ENCODE results near the gene CHMP3. TPM values are rescaled to one million over a fixed set of nuclear protein-coding genes. Genes with fewer than 3 reads are reported as not detected.

Gene CHMP3
- total and polyA plus RNA-seq, 12 donors, result 26.1 to 203 (median 96.3) TPM

- no peak for TF ChIP-seq POLR2A (IDR thresholded peaks at IDR 0.05)
- TF ChIP-seq CTCF (IDR thresholded peaks at IDR 0.05), result no peak
- Histone ChIP-seq H3K4me3 (no peak overlapping the region), H3K9me3 (replicated peaks in 1 of 3) (no peaks in the 10 kb centered on the region), H3K36me3 (replicated peaks in 1 of 2) (peaks cover 0 to 78% of the 10 kb centered on the region in 2 donors), H3K4me1 (replicated peaks in 1 of 2) (peaks cover 7 to 10% of the 10 kb centered on the region in 2 donors), H3K27me3 (no peaks in the 10 kb centered on the region), H3K27ac (no peak overlapping the region)
- intact Hi-C loops (cut with DNase I), result no loop called here
- no peak for DNase-seq
- 86 to 96% (median 96%) methylated on average over 5 of the region's 5 CpGs for WGBS, 4 donors
Measured at GRCh38 chr2:86455181-86455580, 108.1 kb downstream of the CHMP3 start.

DNA sequence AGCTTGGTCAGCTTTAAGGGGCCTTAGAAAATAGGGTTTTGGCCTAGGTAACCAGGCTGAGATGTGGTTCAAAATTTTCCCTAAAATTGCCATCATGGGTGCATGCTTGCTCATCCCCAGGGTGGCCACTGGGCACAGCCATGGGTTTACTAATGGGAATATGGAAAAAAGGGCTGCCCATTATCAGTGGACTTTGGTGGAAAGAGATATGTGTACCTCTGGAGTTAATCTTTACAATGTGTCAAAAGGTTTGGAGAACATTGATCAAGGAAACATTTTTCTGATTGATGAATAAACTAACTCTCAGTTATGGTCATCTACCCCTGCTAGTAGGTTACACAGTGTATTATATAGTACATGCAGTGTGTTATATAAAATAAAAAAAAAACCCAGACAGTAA is 109.0 kb downstream of the CHMP3 start:
- intact Hi-C loops (cut with DNase I), result no loop called here
- no peak for DNase-seq
- peaks cover 0 to 76% of the 10 kb centered on the region in 2 donors for H3K36me3 ChIP-seq (replicated peaks in 1 of 2)
- TF ChIP-seq CTCF (IDR thresholded peaks at IDR 0.05), result no peak
- no peak for TF ChIP-seq POLR2A (IDR thresholded peaks at IDR 0.05)
- peaks cover 7 to 13% of the 10 kb centered on the region in 2 donors for H3K4me1 ChIP-seq (replicated peaks in 1 of 2)
- H3K27ac ChIP-seq, result peak overlapping the region in 2 of 5 donors; percentile 9 to 13
- H3K9me3 ChIP-seq (replicated peaks in 1 of 3), result no peaks in the 10 kb centered on the region
- H3K27me3 ChIP-seq, result no peaks in the 10 kb centered on the region
- H3K4me3 ChIP-seq, result no peak overlapping the region

- H3K27me3 ChIP-seq, result no peaks in the 10 kb centered on the region
- intact Hi-C loops (cut with DNase I), result no loop called here
- peak overlapping the region in 2 of 5 donors; percentile 9 to 13 for H3K27ac ChIP-seq
- no peaks in the 10 kb centered on the region for H3K9me3 ChIP-seq (replicated peaks in 1 of 3)
- peaks cover 7 to 16% of the 10 kb centered on the region in 2 donors for H3K4me1 ChIP-seq (replicated peaks in 1 of 2)
- no peak overlapping the region for H3K4me3 ChIP-seq
- DNase-seq, result peak; percentile 53 to 90 (median 74)
- 8 to 21% (median 13%) methylated on average over 2 of the region's 2 CpGs for WGBS, 4 donors
- H3K36me3 ChIP-seq (replicated peaks in 1 of 2), result peaks cover 0 to 72% of the 10 kb centered on the region in 2 donors
- TF ChIP-seq POLR2A (IDR thresholded peaks at IDR 0.05), result no peak
- no peak for TF ChIP-seq CTCF (IDR thresholded peaks at IDR 0.05)
Measured at GRCh38 chr2:86453836-86454235, 109.4 kb downstream of the CHMP3 start.

Small RNAs within 50 kb of the gene (small RNA-seq; reads per million reads assigned to genes)
- 0 reads per million in 2 donors for gene RNU6-640P

Other genes starting within 250 kb of the CHMP3 start
- 1 to 10 TPM in 8 of 9 donors, under 1 TPM in 1; 0.36 to 9.3 (median 4.0) TPM for gene REEP1, start 225.8 kb downstream of the CHMP3 start, total RNA-seq
- gene REEP1, start 225.8 kb downstream of the CHMP3 start, polyA plus RNA-seq, result 1 to 10 TPM; 1.7 to 4.9 (median 2.1) TPM
- 10 to 100 TPM; 16.7 to 54.6 (median 32.5) TPM for gene KDM3A, start 122.1 kb downstream of the CHMP3 start, total RNA-seq
- 10 to 100 TPM; 26.8 to 41.7 (median 35.0) TPM for gene KDM3A, start 122.1 kb downstream of the CHMP3 start, polyA plus RNA-seq
- gene RNF103, start 60.4 kb upstream of the CHMP3 start, total RNA-seq, result 10 to 100 TPM; 13.7 to 33.5 (median 28.9) TPM
- gene RNF103, start 60.4 kb upstream of the CHMP3 start, polyA plus RNA-seq, result 10 to 100 TPM; 15.8 to 37.7 (median 19.1) TPM
- 10 to 100 TPM; 22.8 to 45.9 (median 38.8) TPM for gene RMND5A, start 156.8 kb upstream of the CHMP3 start, total RNA-seq
- 10 to 100 TPM in 2 of 3 donors, 1 to 10 TPM in 1; 8.2 to 28.4 (median 11.7) TPM for gene RMND5A, start 156.8 kb upstream of the CHMP3 start, polyA plus RNA-seq
- 1 to 10 TPM in 8 of 9 donors, not detected in 1; 1.1 to 4.4 (median 1.7) TPM for gene CD8A, start 227.5 kb upstream of the CHMP3 start, total RNA-seq
- 1 to 10 TPM; 1.9 to 3.5 (median 2.2) TPM for gene CD8A, start 227.5 kb upstream of the CHMP3 start, polyA plus RNA-seq

Data from adrenal gland (tissue), 12 donors.